HEK293 (cell line): ENCODE data around the gene SLC13A3.

Experiments used
- CTCF ChIA-PET: fragments of 350-600 bp; formaldehyde crosslinking; extraction: SDS; loops from one replicate; lab custom pipeline; 2021; ENCODE audit warnings: antibody characterized with exemption; lab: Yijun Ruan, JAX
- POLR2A ChIA-PET: fragments of 300-600 bp; formaldehyde crosslinking; extraction: SDS; loops from one replicate; lab custom pipeline; 2020; ENCODE audit warnings: antibody characterized with exemption, inconsistent platforms; lab: Yijun Ruan, JAX
- H3K27ac ChIP-seq: fragments of 200-500 bp; sonication (Bioruptor generic); 2 replicates; pipeline ENCODE4 v1.5.1; 2014; ENCODE audit warnings: low read depth, low read length, control low read depth, inconsistent platforms; ENCODE audit errors: extremely low read depth
- H3K36me3 ChIP-seq, 2 experiments: fragments of 200-500 bp in 1 of 2; sonication (Bioruptor generic) in 1 of 2; 1 replicate in 1 of 2; 2 replicates in 1 of 2; pipeline ENCODE4 v1.5.1; 2014 to 2017; ENCODE audit warnings: inconsistent platforms in 2 of 2, low read length in 2 of 2; ENCODE audit not compliant: control insufficient read depth in 2 of 2, insufficient read depth in 1 of 2
- H3K4me1 ChIP-seq: fragments of 200-500 bp; sonication (Bioruptor generic); 2 replicates; pipeline ENCODE4 v1.5.1; 2014; ENCODE audit warnings: mild to moderate bottlenecking, low read length, inconsistent platforms; ENCODE audit not compliant: control insufficient read depth, insufficient read depth
- H3K4me3 ChIP-seq: 2 replicates; pipeline ENCODE4 v1.5.1; 2011; ENCODE audit warnings: low read depth, mild to moderate bottlenecking, control low read depth, low read length, moderate library complexity
- H3K9me3 ChIP-seq: fragments of 200-500 bp; sonication (Bioruptor generic); 2 replicates; pipeline ENCODE4 v1.5.1; 2014; ENCODE audit warnings: low read depth, low read length, inconsistent platforms; ENCODE audit not compliant: control insufficient read depth, insufficient read depth
- BCL11B ChIP-seq: fragments of 450-650 bp; formaldehyde crosslinking; IDR thresholded peaks from 2 replicates; pipeline ENCODE4 v1.5.1; 2016; ENCODE audit warnings: low read depth, missing biosample characterization, missing genetic modification characterization
- GFI1B ChIP-seq: fragments of 450-650 bp; formaldehyde crosslinking; IDR thresholded peaks from 2 replicates; pipeline ENCODE4 v1.5.1; 2016; ENCODE audit warnings: missing biosample characterization, missing genetic modification characterization
- KLF17 ChIP-seq: fragments of 450-650 bp; formaldehyde crosslinking; IDR thresholded peaks from 2 replicates; pipeline ENCODE4 v1.5.1; 2016; ENCODE audit warnings: missing biosample characterization, missing genetic modification characterization
- MYNN ChIP-seq: fragments of 450-650 bp; formaldehyde crosslinking; IDR thresholded peaks from 2 replicates; pipeline ENCODE4 v1.5.1; 2016; ENCODE audit warnings: missing biosample characterization, missing genetic modification characterization, borderline replicate concordance
- MZF1 ChIP-seq: fragments of 450-650 bp; formaldehyde crosslinking; IDR thresholded peaks from 2 replicates; pipeline ENCODE4 v1.5.1; 2017; ENCODE audit warnings: missing biosample characterization, missing genetic modification characterization, borderline replicate concordance
- ZBTB20 ChIP-seq: fragments of 450-650 bp; formaldehyde crosslinking; IDR thresholded peaks from 2 replicates; pipeline ENCODE4 v1.5.1; 2016; ENCODE audit warnings: missing biosample characterization, missing genetic modification characterization
- ZBTB48 ChIP-seq: fragments of 450-650 bp; formaldehyde crosslinking; IDR thresholded peaks from 2 replicates; pipeline ENCODE4 v1.5.1; 2016; ENCODE audit warnings: missing biosample characterization, missing genetic modification characterization
- ZBTB7A ChIP-seq: fragments of 450-650 bp; formaldehyde crosslinking; IDR thresholded peaks from 2 replicates; pipeline ENCODE4 v1.5.1; 2016; ENCODE audit warnings: low read depth, missing biosample characterization, missing genetic modification characterization
- ZFHX2 ChIP-seq: fragments of 450-650 bp; formaldehyde crosslinking; conservative IDR thresholded peaks from 2 replicates; pipeline ENCODE4 v1.5.1; 2016; ENCODE audit warnings: missing biosample characterization, missing genetic modification characterization
- ZFP37 ChIP-seq: fragments of 450-650 bp; formaldehyde crosslinking; IDR thresholded peaks from 2 replicates; pipeline ENCODE4 v1.5.1; 2016; ENCODE audit warnings: missing biosample characterization, missing genetic modification characterization
- ZNF132 ChIP-seq: fragments of 450-650 bp; formaldehyde crosslinking; IDR thresholded peaks from 2 replicates; pipeline ENCODE4 v1.5.1; 2017; ENCODE audit warnings: missing biosample characterization, missing genetic modification characterization, borderline replicate concordance
- ZNF26 ChIP-seq: fragments of 450-650 bp; formaldehyde crosslinking; IDR thresholded peaks from 2 replicates; pipeline ENCODE4 v1.5.1; 2016; ENCODE audit warnings: missing biosample characterization, missing genetic modification characterization
- ZNF266 ChIP-seq: fragments of 450-650 bp; formaldehyde crosslinking; IDR thresholded peaks from 2 replicates; pipeline ENCODE4 v1.5.1; 2016; ENCODE audit warnings: missing biosample characterization, missing genetic modification characterization, low read depth
- ZNF324 ChIP-seq: fragments of 450-650 bp; formaldehyde crosslinking; IDR thresholded peaks from 2 replicates; pipeline ENCODE4 v1.5.1; 2016; ENCODE audit warnings: missing biosample characterization, missing genetic modification characterization
- ZNF341 ChIP-seq: fragments of 450-650 bp; formaldehyde crosslinking; IDR thresholded peaks from 2 replicates; pipeline ENCODE4; 2016; ENCODE audit warnings: low read depth, missing biosample characterization, missing genetic modification characterization
- ZNF701 ChIP-seq: fragments of 450-650 bp; formaldehyde crosslinking; IDR thresholded peaks from 2 replicates; pipeline ENCODE4 v1.5.1; 2016; ENCODE audit warnings: missing biosample characterization, missing genetic modification characterization
- ZNF707 ChIP-seq: fragments of 450-650 bp; formaldehyde crosslinking; IDR thresholded peaks from 2 replicates; pipeline ENCODE4 v1.5.1; 2016; ENCODE audit warnings: missing biosample characterization, missing genetic modification characterization
- ZNF837 ChIP-seq: fragments of 450-650 bp; formaldehyde crosslinking; IDR thresholded peaks from 2 replicates; pipeline ENCODE4 v1.5.1; 2016; ENCODE audit warnings: missing biosample characterization, missing genetic modification characterization
- ZNF843 ChIP-seq: fragments of 450-650 bp; formaldehyde crosslinking; IDR thresholded peaks from 2 replicates; pipeline ENCODE4 v1.5.1; 2016; ENCODE audit warnings: missing biosample characterization, missing genetic modification characterization
- ZSCAN16 ChIP-seq: fragments of 450-650 bp; formaldehyde crosslinking; IDR thresholded peaks from 2 replicates; pipeline ENCODE4 v1.5.1; 2016; ENCODE audit warnings: missing biosample characterization, missing genetic modification characterization
- ZSCAN30 ChIP-seq: fragments of 450-650 bp; IDR thresholded peaks from 2 replicates; pipeline ENCODE4 v1.5.1; 2018; ENCODE audit warnings: missing biosample characterization, mild to moderate bottlenecking, missing genetic modification characterization, moderate library complexity
- TF ChIP-seq, protein P1 (sequence below): IDR thresholded peaks from 2 replicates; pipeline ENCODE4 v1.6.1; 2011; ENCODE audit warnings: mild to moderate bottlenecking, low read depth, low read length, borderline replicate concordance
- TF ChIP-seq, protein P2 (sequence below): fragments of 450-650 bp; formaldehyde crosslinking; IDR thresholded peaks from 2 replicates; pipeline ENCODE4 v1.5.1; 2016; ENCODE audit warnings: missing biosample characterization, missing genetic modification characterization

SLC13A3 gene

GRCh38 chr20:46636514-46636913, 14.7 kb downstream of the SLC13A3 start:
- Histone ChIP-seq H3K4me1 (no peaks in the 10 kb centered on the region), H3K4me3 (no peak overlapping the region), H3K27ac (no peak overlapping the region), H3K9me3 (no peaks in the 10 kb centered on the region), H3K36me3 (no peaks in the 10 kb centered on the region)
- ChIA-PET CTCF (no interaction called here), POLR2A (no interaction called here)
- TF ChIP-seq ZSCAN30 (tag by site-specific recombination) (no peak), ZNF701 (no peak), MYNN (tag by site-specific recombination) (no peak), ZBTB20 (no peak), BCL11B (tag by site-specific recombination) (no peak), ZNF132 (tag by site-specific recombination) (no peak)

DNA sequence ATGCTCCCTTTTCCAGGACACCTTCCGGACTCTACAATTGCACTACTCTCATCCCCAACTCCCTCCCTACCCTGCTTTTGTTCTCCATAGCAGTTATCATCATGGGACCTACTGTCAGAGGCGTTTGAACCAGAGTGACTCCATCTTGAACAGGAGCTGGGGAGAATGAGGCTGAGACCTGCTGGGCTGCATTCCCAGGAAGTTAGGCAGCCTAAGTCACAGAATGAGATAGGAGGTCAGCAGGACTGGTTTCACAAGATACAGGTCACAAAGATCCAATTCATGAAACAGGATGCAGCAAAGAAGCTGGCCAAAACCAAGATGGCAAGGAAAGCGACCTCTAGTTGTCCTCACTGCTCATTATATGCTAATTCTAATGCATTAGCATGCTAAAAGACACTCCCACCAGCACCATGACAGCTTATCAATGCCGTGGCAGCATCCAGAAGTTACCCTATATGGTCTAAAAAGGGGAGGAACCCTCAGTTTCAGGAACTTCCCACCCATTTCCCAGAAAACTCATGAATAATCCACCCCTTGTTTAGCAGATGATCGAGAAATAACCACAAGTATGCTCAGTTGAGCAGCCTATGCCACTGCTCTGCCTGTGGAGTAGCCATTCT, 15.6 kb downstream of the SLC13A3 start:
- ChIA-PET POLR2A (no interaction called here), CTCF (interaction anchor here (0.5 kb wide), 1 partner anchor 53 kb away, joined by 3 read pairs; no protein-coding TSS in a partner anchor)
- Histone ChIP-seq H3K36me3 (no peaks in the 10 kb centered on the region), H3K4me3 (no peak overlapping the region), H3K27ac (no peak overlapping the region), H3K9me3 (no peaks in the 10 kb centered on the region), H3K4me1 (no peaks in the 10 kb centered on the region)
- TF ChIP-seq ZFHX2 (tag by site-specific recombination) (no peak), KLF17 (no peak), ZNF266 (tag by site-specific recombination) (no peak), ZNF324 (tag by site-specific recombination) (no peak), ZNF843 (tag by site-specific recombination) (no peak), ZNF26 (tag by site-specific recombination) (no peak), GFI1B (no peak), ZNF837 (tag by site-specific recombination) (no peak), ZFP37 (tag by site-specific recombination) (no peak), MZF1 (no peak), ZBTB48 (tag by site-specific recombination) (no peak), ZNF341 (no peak), ZNF707 (tag by site-specific recombination) (no peak), ZBTB7A (tag by site-specific recombination) (no peak), ZSCAN16 (tag by site-specific recombination) (no peak)
- TF ChIP-seq, protein P1, sequence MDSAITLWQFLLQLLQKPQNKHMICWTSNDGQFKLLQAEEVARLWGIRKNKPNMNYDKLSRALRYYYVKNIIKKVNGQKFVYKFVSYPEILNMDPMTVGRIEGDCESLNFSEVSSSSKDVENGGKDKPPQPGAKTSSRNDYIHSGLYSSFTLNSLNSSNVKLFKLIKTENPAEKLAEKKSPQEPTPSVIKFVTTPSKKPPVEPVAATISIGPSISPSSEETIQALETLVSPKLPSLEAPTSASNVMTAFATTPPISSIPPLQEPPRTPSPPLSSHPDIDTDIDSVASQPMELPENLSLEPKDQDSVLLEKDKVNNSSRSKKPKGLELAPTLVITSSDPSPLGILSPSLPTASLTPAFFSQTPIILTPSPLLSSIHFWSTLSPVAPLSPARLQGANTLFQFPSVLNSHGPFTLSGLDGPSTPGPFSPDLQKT, result no peak
- TF ChIP-seq, protein P2, sequence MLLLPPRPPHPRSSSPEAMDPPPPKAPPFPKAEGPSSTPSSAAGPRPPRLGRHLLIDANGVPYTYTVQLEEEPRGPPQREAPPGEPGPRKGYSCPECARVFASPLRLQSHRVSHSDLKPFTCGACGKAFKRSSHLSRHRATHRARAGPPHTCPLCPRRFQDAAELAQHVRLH, result no peak
